Breast epithelium (tissue), 4 donors: ENCODE data around the gene PLB1. TPM values are rescaled to one million over a fixed set of nuclear protein-coding genes. Genes with fewer than 3 reads are reported as not detected.

Source experiments
- DNase-seq, 2 donors: peaks; one replicate each; pipeline ENCODE4 v3.0.0-alpha.2; 2019; ENCODE audit warnings: low spot score in 2 of 2
- H3K27ac ChIP-seq, 2 donors: fragments of 200-600 bp; sonication (generic) in 1 of 2; one replicate each; pipeline ENCODE4 v1.5.1; 2016 to 2019; ENCODE audit warnings: mild to moderate bottlenecking in 1 of 2
- H3K27me3 ChIP-seq, 2 donors: fragments of 200-600 bp; sonication (generic) in 1 of 2; one replicate each; pipeline versions ENCODE4 v1.5.1 to v1.6.0; 2017 to 2019; ENCODE audit warnings: control low read depth in 1 of 2, mild to moderate bottlenecking in 1 of 2
- H3K36me3 ChIP-seq: fragments of 200-600 bp; one replicate; pipeline ENCODE4 v1.5.1; 2019
- H3K4me1 ChIP-seq, 2 donors: fragments of 200-600 bp; sonication (generic); one replicate each; pipeline ENCODE4 v1.5.1; 2016 to 2019; ENCODE audit warnings: control low read depth in 1 of 2
- H3K4me3 ChIP-seq, 3 donors: fragments of 200-600 bp; sonication (generic); 1 replicate in 2 of 3; 2 replicates in 1 of 3; pipeline ENCODE4 v1.5.1; 2016 to 2019; ENCODE audit warnings: mild to moderate bottlenecking in 3 of 3, moderate library complexity in 2 of 3
- H3K9me3 ChIP-seq, 2 donors: fragments of 200-600 bp; sonication (generic) in 1 of 2; one replicate each; pipeline ENCODE4 v1.5.1; 2016 to 2019; ENCODE audit warnings: control low read depth in 1 of 2
- POLR2A ChIP-seq: fragments of 450-650 bp; IDR thresholded peaks from one replicate; pipeline ENCODE4 v1.6.1; 2016; ENCODE audit warnings: antibody characterized with exemption, mild to moderate bottlenecking, moderate library complexity
- POLR2AphosphoS5 ChIP-seq, 3 donors: sonication (generic); formaldehyde crosslinking; IDR thresholded peaks; one replicate each; pipeline ENCODE4 v1.6.1; 2017; ENCODE audit warnings: antibody characterized with exemption in 3 of 3
- intact Hi-C: fragments of 100-400 bp; cut with DNase I; formaldehyde crosslinking; loops from one replicate; pipeline ENCODE4 v1.15.1; 2023; ENCODE audit warnings: low total_unique reads
- total RNA-seq, 3 donors: library from RNA; depleted of rRNA; stranded (reverse); fragments of >200 nt; gene quantifications; one replicate each; pipeline ENCODE4 v1.1.0, GENCODE V29; 2016
- TF ChIP-seq, protein P1 (sequence below), 3 donors: fragments of 450-650 bp; IDR thresholded peaks; one replicate each; pipeline ENCODE4 v1.5.1; 2016 to 2017; ENCODE audit warnings: antibody characterized with exemption in 3 of 3, mild to moderate bottlenecking in 3 of 3, moderate library complexity in 3 of 3

The PLB1 gene
- total RNA-seq, 3 donors from 2014 or later = 5.6 to 11.9 (median 8.8) TPM

- Histone ChIP-seq H3K36me3 (no peaks in the 10 kb centered on the region), H3K9me3 (no peaks in the 10 kb centered on the region), H3K27me3 (no peaks in the 10 kb centered on the region), H3K4me1 (peaks cover 0 to 6% of the 10 kb centered on the region in 2 donors), H3K4me3 (no peak overlapping the region), H3K27ac (peak overlapping the region in 1 of 2 donors; percentile 89)
- TF ChIP-seq, protein P1, sequence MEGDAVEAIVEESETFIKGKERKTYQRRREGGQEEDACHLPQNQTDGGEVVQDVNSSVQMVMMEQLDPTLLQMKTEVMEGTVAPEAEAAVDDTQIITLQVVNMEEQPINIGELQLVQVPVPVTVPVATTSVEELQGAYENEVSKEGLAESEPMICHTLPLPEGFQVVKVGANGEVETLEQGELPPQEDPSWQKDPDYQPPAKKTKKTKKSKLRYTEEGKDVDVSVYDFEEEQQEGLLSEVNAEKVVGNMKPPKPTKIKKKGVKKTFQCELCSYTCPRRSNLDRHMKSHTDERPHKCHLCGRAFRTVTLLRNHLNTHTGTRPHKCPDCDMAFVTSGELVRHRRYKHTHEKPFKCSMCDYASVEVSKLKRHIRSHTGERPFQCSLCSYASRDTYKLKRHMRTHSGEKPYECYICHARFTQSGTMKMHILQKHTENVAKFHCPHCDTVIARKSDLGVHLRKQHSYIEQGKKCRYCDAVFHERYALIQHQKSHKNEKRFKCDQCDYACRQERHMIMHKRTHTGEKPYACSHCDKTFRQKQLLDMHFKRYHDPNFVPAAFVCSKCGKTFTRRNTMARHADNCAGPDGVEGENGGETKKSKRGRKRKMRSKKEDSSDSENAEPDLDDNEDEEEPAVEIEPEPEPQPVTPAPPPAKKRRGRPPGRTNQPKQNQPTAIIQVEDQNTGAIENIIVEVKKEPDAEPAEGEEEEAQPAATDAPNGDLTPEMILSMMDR (IDR thresholded peaks at IDR 0.05) = no peak
- TF ChIP-seq POLR2AphosphoS5 (IDR thresholded peaks at IDR 0.05) (no peak), POLR2A (no peak)
- peak in 1 of 2 donors; percentile 5 for DNase-seq
- intact Hi-C loops = no loop called here
Measured at GRCh38 chr2:28593160-28593755, 97.4 kb downstream of the PLB1 start.

- Histone ChIP-seq H3K4me1 (peaks cover 0 to 6% of the 10 kb centered on the region in 2 donors), H3K9me3 (no peaks in the 10 kb centered on the region), H3K4me3 (peak overlapping the region in 1 of 3 donors; percentile 13), H3K27me3 (no peaks in the 10 kb centered on the region), H3K36me3 (no peaks in the 10 kb centered on the region), H3K27ac (peak overlapping the region; percentile 85 to 89)
- intact Hi-C loops = no loop called here
- TF ChIP-seq, protein P1 (IDR thresholded peaks at IDR 0.05) = no peak
- no peak for TF ChIP-seq POLR2A
- no peak for TF ChIP-seq POLR2AphosphoS5 (IDR thresholded peaks at IDR 0.05)
- DNase-seq = no peak
Measured at GRCh38 chr2:28594000-28594331, 98.1 kb downstream of the PLB1 start.

DNA sequence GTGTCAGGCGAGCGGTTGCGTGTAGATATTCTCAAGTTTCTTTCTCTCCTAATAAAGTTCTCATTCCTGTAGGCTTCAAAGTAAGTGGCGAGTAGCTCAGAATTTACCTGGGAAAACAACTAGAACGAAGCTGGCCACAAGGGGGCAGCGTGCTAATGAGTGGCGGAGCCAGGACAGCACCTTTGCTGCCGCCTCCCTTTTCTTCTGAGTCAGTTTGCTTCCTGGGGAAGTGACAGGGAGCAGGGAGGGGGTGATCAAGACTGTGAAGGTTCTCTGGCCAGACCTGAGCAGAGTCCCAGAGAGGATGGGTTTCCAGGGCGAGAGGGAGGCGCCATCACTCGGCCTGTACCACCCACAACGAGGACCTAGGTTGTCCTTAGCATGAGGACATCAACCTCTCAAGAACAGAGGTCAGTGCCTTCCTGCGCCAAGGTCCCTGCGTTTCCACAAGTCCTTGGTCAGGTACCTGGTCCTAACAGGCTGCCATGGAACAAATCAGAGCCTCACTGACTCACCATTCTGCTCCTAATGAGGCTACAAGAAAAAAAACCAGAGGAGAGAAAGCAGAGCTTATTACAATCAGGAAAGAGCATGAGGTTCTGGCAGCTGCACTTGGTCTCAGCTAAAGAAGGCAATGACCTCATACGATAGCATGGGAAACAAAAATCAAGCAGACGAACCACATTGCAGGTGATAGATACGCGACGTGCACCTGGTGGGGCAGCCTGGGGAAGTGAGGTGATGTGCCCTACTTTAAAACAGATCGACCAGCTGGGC lies 98.7 kb downstream of the PLB1 start:
- intact Hi-C loops = loop anchor here (5.0 kb wide), 1 partner anchor 158 kb away; the partner anchor contains the start of gene PPP1CB
- peak; percentile 91 for DNase-seq

GRCh38 chr2:28595323-28595722 lies 99.5 kb downstream of the PLB1 start:
- peak overlapping the region; percentile 85 to 89 for H3K27ac ChIP-seq
- no peaks in the 10 kb centered on the region for H3K9me3 ChIP-seq
- H3K27me3 ChIP-seq = no peaks in the 10 kb centered on the region
- DNase-seq = no peak
- intact Hi-C loops = loop anchor here (5.0 kb wide), 1 partner anchor 157 kb away; the partner anchor contains the start of gene PPP1CB
- no peaks in the 10 kb centered on the region for H3K36me3 ChIP-seq
- H3K4me3 ChIP-seq = no peak overlapping the region
- TF ChIP-seq, protein P1 (IDR thresholded peaks at IDR 0.05) = no peak
- no peak for TF ChIP-seq POLR2A
- TF ChIP-seq POLR2AphosphoS5 (IDR thresholded peaks at IDR 0.05) = no peak
- H3K4me1 ChIP-seq = peaks cover 0 to 6% of the 10 kb centered on the region in 2 donors

More for the DNA sequence above, 98.7 kb downstream of the PLB1 start:
- Histone ChIP-seq H3K4me3 (peak overlapping the region in 2 of 3 donors; percentile 1 to 13), H3K36me3 (no peaks in the 10 kb centered on the region), H3K27me3 (no peaks in the 10 kb centered on the region), H3K4me1 (peaks cover 0 to 6% of the 10 kb centered on the region in 2 donors), H3K9me3 (no peaks in the 10 kb centered on the region), H3K27ac (peak overlapping the region; percentile 85 to 89)
- TF ChIP-seq POLR2A (no peak), POLR2AphosphoS5 (IDR thresholded peaks at IDR 0.05) (peak; percentile 64 to 77 (median 70))
- TF ChIP-seq, protein P1 (IDR thresholded peaks at IDR 0.05) = peak; percentile 85 to 91 (median 86)

DNA sequence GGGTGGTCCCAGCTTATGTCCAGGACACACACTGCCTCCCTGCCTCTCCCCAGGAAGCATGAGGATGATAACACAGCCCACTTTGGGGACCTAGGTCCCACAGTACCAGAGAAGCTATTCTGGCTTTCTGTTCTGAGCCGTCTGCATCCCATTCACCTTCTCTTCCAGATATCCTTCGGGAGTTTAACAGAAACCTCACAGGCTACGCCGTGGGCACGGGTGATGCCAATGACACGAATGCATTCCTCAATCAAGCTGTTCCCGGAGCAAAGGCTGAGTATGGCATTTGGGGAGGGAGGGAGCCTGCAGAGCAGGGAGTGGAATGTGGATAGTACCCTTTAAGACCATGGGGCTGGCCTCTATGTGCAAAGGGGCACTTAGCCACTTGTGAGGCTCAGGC lies 102.6 kb downstream of the PLB1 start:
- Histone ChIP-seq H3K27ac (no peak overlapping the region), H3K4me1 (peaks cover 0 to 6% of the 10 kb centered on the region in 2 donors), H3K9me3 (no peaks in the 10 kb centered on the region), H3K4me3 (no peak overlapping the region), H3K27me3 (no peaks in the 10 kb centered on the region), H3K36me3 (no peaks in the 10 kb centered on the region)
- no peak for DNase-seq
- intact Hi-C loops = loop anchor here (5.0 kb wide), 1 partner anchor 154 kb away; the partner anchor contains the start of gene PPP1CB
- TF ChIP-seq POLR2AphosphoS5 (IDR thresholded peaks at IDR 0.05) = no peak
